Gastroesophageal sphincter (tissue), 3 donors: Measurements from ENCODE around the gene FA2H.

ENCODE experiments used
- CTCF ChIP-seq, 4 experiments: fragments of 200-600 bp in 2 of 4; fragments of 450-650 bp in 2 of 4; sonication (generic) in 1 of 4; IDR thresholded peaks; one replicate each; pipeline ENCODE4 v1.5.1; 2017 to 2019; ENCODE audit warnings: antibody characterized with exemption in 4 of 4, mild to moderate bottlenecking in 2 of 4, moderate library complexity in 2 of 4
- POLR2A ChIP-seq, 2 donors: fragments of 450-650 bp; IDR thresholded peaks; one replicate each; pipeline ENCODE4 v1.6.1; 2017; ENCODE audit warnings: antibody characterized with exemption in 2 of 2, mild to moderate bottlenecking in 2 of 2, moderate library complexity in 1 of 2

DNA sequence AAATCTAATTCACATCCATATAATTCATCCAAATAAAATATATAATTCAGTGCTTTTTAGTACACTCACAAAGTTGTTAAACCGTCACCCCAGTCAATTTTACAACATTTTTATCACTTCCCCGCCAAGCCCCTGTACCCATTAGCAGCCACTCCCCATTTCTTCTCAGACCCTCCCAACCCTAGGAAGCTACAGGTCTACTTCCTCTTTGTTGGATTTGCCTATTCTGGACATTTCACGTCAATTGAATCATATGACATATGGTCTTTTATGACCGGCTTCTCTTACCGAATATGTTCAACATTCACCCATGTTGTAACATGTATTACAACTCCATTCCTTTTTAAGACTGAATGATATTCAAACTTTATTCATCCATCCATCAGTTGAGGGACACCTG is 54.0 kb downstream of the FA2H start:
- TF ChIP-seq CTCF (IDR thresholded peaks at IDR 0.05) (no peak), POLR2A (IDR thresholded peaks at IDR 0.05) (no peak)
